ENCODE data around the gene TMEM200B.

DNA sequence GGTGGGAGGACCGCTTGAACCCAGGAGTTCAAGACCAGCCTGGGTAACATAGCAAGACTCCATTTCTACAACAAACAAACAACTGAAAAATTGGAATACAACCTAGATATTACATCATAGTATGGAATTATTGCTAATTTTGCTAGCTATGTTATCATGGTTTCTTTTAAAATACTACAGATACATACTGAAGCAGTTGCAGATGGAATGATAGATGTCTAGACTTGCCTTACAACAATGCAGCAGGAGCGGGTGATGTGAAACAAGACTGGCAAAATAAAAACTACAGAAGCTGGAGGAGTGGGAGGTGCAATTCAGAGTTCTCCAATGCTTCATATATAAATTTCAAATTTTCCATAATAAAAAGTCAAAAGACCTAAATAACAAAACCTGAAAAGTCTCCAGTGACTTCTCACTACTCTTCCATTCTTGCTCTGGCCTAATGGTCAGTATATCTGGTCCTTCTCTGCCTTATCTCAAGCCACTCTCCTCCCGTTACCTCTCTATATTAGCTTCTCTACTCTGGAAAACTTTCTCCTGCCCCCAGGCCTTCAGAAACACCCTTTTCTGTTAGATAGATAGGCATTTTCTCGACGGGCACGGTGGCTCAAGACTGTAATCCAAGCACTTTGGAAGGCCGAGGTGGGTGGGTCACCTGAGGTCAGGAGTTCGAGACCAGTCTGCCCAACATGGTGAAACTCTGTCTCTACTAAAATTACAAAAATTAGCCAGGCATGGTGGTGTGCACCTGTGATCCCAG, 28.5 kb upstream of the TMEM200B start:
- TF ChIP-seq, protein P1, sequence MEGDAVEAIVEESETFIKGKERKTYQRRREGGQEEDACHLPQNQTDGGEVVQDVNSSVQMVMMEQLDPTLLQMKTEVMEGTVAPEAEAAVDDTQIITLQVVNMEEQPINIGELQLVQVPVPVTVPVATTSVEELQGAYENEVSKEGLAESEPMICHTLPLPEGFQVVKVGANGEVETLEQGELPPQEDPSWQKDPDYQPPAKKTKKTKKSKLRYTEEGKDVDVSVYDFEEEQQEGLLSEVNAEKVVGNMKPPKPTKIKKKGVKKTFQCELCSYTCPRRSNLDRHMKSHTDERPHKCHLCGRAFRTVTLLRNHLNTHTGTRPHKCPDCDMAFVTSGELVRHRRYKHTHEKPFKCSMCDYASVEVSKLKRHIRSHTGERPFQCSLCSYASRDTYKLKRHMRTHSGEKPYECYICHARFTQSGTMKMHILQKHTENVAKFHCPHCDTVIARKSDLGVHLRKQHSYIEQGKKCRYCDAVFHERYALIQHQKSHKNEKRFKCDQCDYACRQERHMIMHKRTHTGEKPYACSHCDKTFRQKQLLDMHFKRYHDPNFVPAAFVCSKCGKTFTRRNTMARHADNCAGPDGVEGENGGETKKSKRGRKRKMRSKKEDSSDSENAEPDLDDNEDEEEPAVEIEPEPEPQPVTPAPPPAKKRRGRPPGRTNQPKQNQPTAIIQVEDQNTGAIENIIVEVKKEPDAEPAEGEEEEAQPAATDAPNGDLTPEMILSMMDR (IDR thresholded peaks at IDR 0.05), result no peak
- no peak for TF ChIP-seq POLR2A (IDR thresholded peaks at IDR 0.05)

All from heart left ventricle (tissue), 13 donors.